Stimulated activated CD4-positive, alpha-beta T cell treated with anti-CD3 and anti-CD28 coated beads, Interleukin-12 subunit alpha, Interleukin-12 subunit beta, amount 100 ng/mL, for 24 hours (primary cell): ENCODE measurements around the gene PTAFR.
"Not testable (repeated sequence)": the region's sequence is repeated elsewhere in the genome, so short reads cannot be mapped to it uniquely, and the experiment has no call there.

ENCODE experiments used
- DNase-seq, 2 experiments: peaks; one replicate each; pipeline ENCODE4 v3.0.0-alpha.2; 2020; ENCODE audit warnings: low read depth in 2 of 2

Gene PTAFR

GRCh38 chr1:28145728-28146127 lies 30.8 kb downstream of the PTAFR start:
- no peak for DNase-seq

GRCh38 chr1:28144203-28145135 lies 32.0 kb downstream of the PTAFR start:
- peak in 1 of 2 experiments; percentile 12 for DNase-seq

GRCh38 chr1:28143496-28144202 lies 32.8 kb downstream of the PTAFR start:
- no peak for DNase-seq

GRCh38 chr1:28141685-28142084 lies 34.8 kb downstream of the PTAFR start:
- DNase-seq, result no peak

- not testable (repeated sequence) for DNase-seq
Observed at GRCh38 chr1:28139866-28140265, 36.6 kb downstream of the PTAFR start.

GRCh38 chr1:28139025-28139712 lies 37.3 kb downstream of the PTAFR start:
- no peak for DNase-seq

- DNase-seq, result no peak
Observed at GRCh38 chr1:28136922-28137613, 39.4 kb downstream of the PTAFR start.

- no peak for DNase-seq
Observed at GRCh38 chr1:28136169-28136921, 40.1 kb downstream of the PTAFR start.

- DNase-seq, result no peak
Observed at GRCh38 chr1:28135371-28136168, 40.9 kb downstream of the PTAFR start.

- DNase-seq, result no peak
Observed at GRCh38 chr1:28134651-28135207, 41.8 kb downstream of the PTAFR start.

- DNase-seq, result no peak
Observed at GRCh38 chr1:28132171-28133167, 44.0 kb downstream of the PTAFR start.

GRCh38 chr1:28130901-28131300 lies 45.6 kb downstream of the PTAFR start:
- DNase-seq, result no peak

- no peak for DNase-seq
Observed at GRCh38 chr1:28129150-28129549, 47.3 kb downstream of the PTAFR start.

- DNase-seq, result no peak
Observed at GRCh38 chr1:28127617-28128257, 48.8 kb downstream of the PTAFR start.

- DNase-seq, result no peak
Observed at GRCh38 chr1:28126783-28127490, 49.6 kb downstream of the PTAFR start.

- no peak for DNase-seq
Observed at GRCh38 chr1:28126212-28126611, 50.3 kb downstream of the PTAFR start.

- no peak for DNase-seq
Observed at GRCh38 chr1:28123461-28123961, 53.0 kb downstream of the PTAFR start.
